Lung (tissue), 12 donors: ENCODE results near the gene TMEM170B. TPM values are rescaled to one million over a fixed set of nuclear protein-coding genes. Genes with fewer than 3 reads are reported as not detected.

ENCODE experiments used
- ATAC-seq: fragments of 200-7000 bp; cut with Tn5 transposase; one replicate; pipeline ENCODE4 v1.9.1; 2020; ENCODE audit warnings: moderate number of reproducible peaks; ENCODE audit not compliant: insufficient read depth, low FRiP score
- DNase-seq, 3 donors: peaks; one replicate each; pipeline ENCODE4 v3.0.0-alpha.2; 2013 to 2017
- H3K27ac ChIP-seq, 2 donors: one replicate each; pipeline ENCODE4 v1.5.1; 2013; ENCODE audit warnings: mild to moderate bottlenecking in 2 of 2, moderate library complexity in 2 of 2, control low read depth in 1 of 2, inconsistent platforms in 1 of 2, low read depth in 1 of 2, low read length in 1 of 2
- H3K27me3 ChIP-seq, 3 donors: one replicate each; pipeline ENCODE4 v1.5.1; 2013; ENCODE audit warnings: low read length in 2 of 3; ENCODE audit not compliant: control insufficient read depth in 3 of 3, insufficient read depth in 3 of 3
- H3K36me3 ChIP-seq, 4 donors: one replicate each; pipeline ENCODE4 v1.5.1; 2013; ENCODE audit warnings: low read length in 4 of 4, mild to moderate bottlenecking in 1 of 4, moderate library complexity in 1 of 4; ENCODE audit not compliant: control insufficient read depth in 4 of 4, insufficient read depth in 4 of 4
- H3K4me1 ChIP-seq, 5 donors: one replicate each; pipeline ENCODE4 v1.5.1; 2013; ENCODE audit warnings: low read length in 5 of 5, mild to moderate bottlenecking in 2 of 5, moderate library complexity in 1 of 5; ENCODE audit not compliant: control insufficient read depth in 5 of 5, insufficient read depth in 5 of 5
- H3K4me3 ChIP-seq: one replicate; pipeline ENCODE4 v1.5.1; 2013; ENCODE audit warnings: mild to moderate bottlenecking, control low read depth, moderate library complexity
- H3K9ac ChIP-seq, 2 donors: one replicate each; pipeline ENCODE4 v1.5.1; 2013; ENCODE audit warnings: low read length in 2 of 2, control low read depth in 1 of 2; ENCODE audit not compliant: insufficient read depth in 1 of 2
- H3K9me3 ChIP-seq, 4 donors: one replicate each; pipeline ENCODE4 v1.5.1; 2013; ENCODE audit warnings: low read length in 3 of 4, mild to moderate bottlenecking in 1 of 4, moderate library complexity in 1 of 4; ENCODE audit not compliant: control insufficient read depth in 4 of 4, insufficient read depth in 3 of 4
- CTCF ChIP-seq: IDR thresholded peaks from 2 replicates; pipeline ENCODE4 v1.5.1; 2012; ENCODE audit warnings: mild to moderate bottlenecking; ENCODE audit errors: control extremely low read depth, extremely low read depth
- WGBS, 2 donors: extraction: QIAGEN DNeasy Blood & Tissue Kit; methylation state at CpG; one replicate each; pipeline ENCODE4 v1.1.7; 2013; 5-methylcytosine and 5-hydroxymethylcytosine counted together
- polyA plus RNA-seq, 2 donors: library from polyadenylated mRNA; stranded (reverse); fragments of 200-250 nt; gene quantifications; one replicate each; pipeline ENCODE4 v1.2.1, GENCODE V29; 2013
- total RNA-seq, 2 donors: library from RNA; depleted of rRNA in 1 of 2; stranded (reverse); fragments of >200 nt in 1 of 2; gene quantifications; one replicate each; pipeline ENCODE4 v1.2.1, GENCODE V29; 2014 to 2021
- donor health status: control.
- donor health status: control.
- donor health status: Bipolar disorder and iron deficiency.
- donor health status: healthy.
- donor health status: DM: yes; HTN: yes; CAD: no.

Gene TMEM170B
- total and polyA plus RNA-seq, 4 donors = 2.2 to 9.2 (median 4.6) TPM

GRCh38 chr6:11605507-11605905 is 68.0 kb downstream of the TMEM170B start:
- no peak overlapping the region for H3K27ac ChIP-seq
- no peak for DNase-seq
- peaks cover 11 to 41% (median 18%) of the 10 kb centered on the region in 5 donors for H3K4me1 ChIP-seq
- no peak for TF ChIP-seq CTCF
- no peak overlapping the region for H3K4me3 ChIP-seq
- no peaks in the 10 kb centered on the region for H3K9me3 ChIP-seq
- H3K9ac ChIP-seq = no peak overlapping the region
- no peaks in the 10 kb centered on the region for H3K36me3 ChIP-seq
- no peak for ATAC-seq
- 72 to 85% methylated on average over 4 of the region's 4 CpGs for WGBS, 2 donors
- H3K27me3 ChIP-seq = no peaks in the 10 kb centered on the region

- no peaks in the 10 kb centered on the region for H3K9me3 ChIP-seq
- H3K27ac ChIP-seq = peak overlapping the region in 1 of 2 donors; percentile 56
- no peak overlapping the region for H3K4me3 ChIP-seq
- no peaks in the 10 kb centered on the region for H3K36me3 ChIP-seq
- peak in 2 of 3 donors; percentile 52 to 69 for DNase-seq
- no peaks in the 10 kb centered on the region for H3K27me3 ChIP-seq
- ATAC-seq = no peak
- 49 to 59% methylated on average over 6 of the region's 6 CpGs for WGBS, 2 donors
- H3K4me1 ChIP-seq = peaks cover 11 to 41% (median 18%) of the 10 kb centered on the region in 5 donors
- no peak overlapping the region for H3K9ac ChIP-seq
- no peak for TF ChIP-seq CTCF
These were observed 68.8 kb downstream of the TMEM170B start for GRCh38 chr6:11606332-11606731.

GRCh38 chr6:11607383-11607782 is 69.8 kb downstream of the TMEM170B start:
- DNase-seq (peak; percentile 79 to 93 (median 92)), ATAC-seq (no peak)
- Histone ChIP-seq H3K27ac (peak overlapping the region in 1 of 2 donors; percentile 52), H3K9ac (peak overlapping the region in 1 of 2 donors; percentile 16), H3K36me3 (no peaks in the 10 kb centered on the region), H3K4me1 (peaks cover 11 to 41% (median 18%) of the 10 kb centered on the region in 5 donors), H3K9me3 (no peaks in the 10 kb centered on the region), H3K27me3 (no peaks in the 10 kb centered on the region), H3K4me3 (no peak overlapping the region)
- TF ChIP-seq CTCF = no peak
- 40 to 69% methylated on average over 7 of the region's 7 CpGs for WGBS, 2 donors
